T47D (cell line): Measurements from ENCODE around the gene IGDCC3.

Experiments
- DNase-seq, 2 experiments: peaks; one replicate each; pipeline versions ENCODE4 v3.0.0 to v3.0.0-alpha.2; 2011 to 2012; ENCODE audit warnings: low read depth in 1 of 2, low spot score in 1 of 2
- JUND ChIP-seq: IDR thresholded peaks from 2 replicates; pipeline ENCODE4 v1.6.1; 2012; ENCODE audit warnings: low read depth
- in situ Hi-C: cut with HindIII; loops from 2 replicates; pipeline ENCODE4 v1.10.0; 2016; ENCODE audit warnings: low sequenced_read_pairs, low pct_unique_long_range_greater_than_20kb

The IGDCC3 gene

GRCh38 chr15:65336493-65337435 is 41.0 kb downstream of the IGDCC3 start:
- no peak for DNase-seq
- in situ Hi-C loops, result no loop called here
- no peak for TF ChIP-seq JUND

GRCh38 chr15:65335278-65336055 is 42.3 kb downstream of the IGDCC3 start:
- in situ Hi-C loops, result no loop called here
- TF ChIP-seq JUND, result no peak
- DNase-seq, result no peak

- in situ Hi-C loops, result no loop called here
- no peak for DNase-seq
- TF ChIP-seq JUND, result no peak
Observed at GRCh38 chr15:65334586-65335231, 43.1 kb downstream of the IGDCC3 start.

GRCh38 chr15:65333856-65334255 is 43.9 kb downstream of the IGDCC3 start:
- DNase-seq, result no peak
- no peak for TF ChIP-seq JUND
- in situ Hi-C loops, result no loop called here

- in situ Hi-C loops, result no loop called here
- no peak for TF ChIP-seq JUND
- DNase-seq, result no peak
Observed at GRCh38 chr15:65333148-65333820, 44.5 kb downstream of the IGDCC3 start.

- no peak for TF ChIP-seq JUND
- DNase-seq, result no peak
- in situ Hi-C loops, result no loop called here
Observed at GRCh38 chr15:65332391-65333147, 45.2 kb downstream of the IGDCC3 start.

- no peak for TF ChIP-seq JUND
- DNase-seq, result no peak
- in situ Hi-C loops, result no loop called here
Observed at GRCh38 chr15:65331811-65332210, 46.0 kb downstream of the IGDCC3 start.

GRCh38 chr15:65330934-65331645 is 46.7 kb downstream of the IGDCC3 start:
- in situ Hi-C loops, result no loop called here
- TF ChIP-seq JUND, result no peak
- DNase-seq, result no peak

- TF ChIP-seq JUND, result no peak
- in situ Hi-C loops, result no loop called here
- no peak for DNase-seq
Observed at GRCh38 chr15:65329984-65330735, 47.6 kb downstream of the IGDCC3 start.

GRCh38 chr15:65329288-65329983 is 48.4 kb downstream of the IGDCC3 start:
- no peak for DNase-seq
- in situ Hi-C loops, result no loop called here
- no peak for TF ChIP-seq JUND
